IMR-90 (cell line): Measurements from ENCODE around the gene C1orf87. TPM values are rescaled to one million over a fixed set of nuclear protein-coding genes. Genes with fewer than 3 reads are reported as not detected.

Experiments
- ATAC-seq: fragments of 200-7000 bp; cut with Tn5 transposase; 2 replicates; pipeline ENCODE4 v1.9.1; 2020; ENCODE audit warnings: low read depth, mild to moderate bottlenecking, moderate library complexity
- BruUV-seq: library from RNA; stranded (reverse); fragments of 400-500 nt; replicated peaks from 2 replicates; lab custom pipeline; 2021; lab: Mats Ljungman, UMichigan
- CTCF ChIA-PET: fragments of 300-600 bp; formaldehyde crosslinking; extraction: SDS; loops from one replicate; lab custom pipeline; 2021; ENCODE audit warnings: antibody characterized with exemption; lab: Yijun Ruan, JAX
- POLR2A ChIA-PET: fragments of 300-600 bp; sonication (Branson Sonifier 250); formaldehyde crosslinking; loops from one replicate; lab custom pipeline; 2022; ENCODE audit warnings: antibody characterized with exemption; ENCODE audit not compliant: unreplicated experiment; lab: Charles Lee
- DNase-seq: peaks from one replicate; pipeline ENCODE4 v3.0.0; 2013
- H2AFZ ChIP-seq: replicated peaks from 2 replicates; pipeline ENCODE3; 2013; ENCODE audit warnings: low read length, mild to moderate bottlenecking; ENCODE audit not compliant: poor library complexity
- H2AK5ac ChIP-seq: 2 replicates; pipeline ENCODE4 v1.6.1; 2013; ENCODE audit warnings: low read depth, low read length, inconsistent platforms
- H2AK9ac ChIP-seq: replicated peaks from 2 replicates; pipeline ENCODE3; 2013; ENCODE audit warnings: mild to moderate bottlenecking, low read depth, low read length, moderate library complexity; ENCODE audit not compliant: poor library complexity
- H2BK120ac ChIP-seq: 2 replicates; pipeline ENCODE4 v1.6.1; 2013; ENCODE audit warnings: low read depth, low read length, inconsistent platforms
- H2BK15ac ChIP-seq: 3 replicates; pipeline ENCODE4 v1.6.1; 2013; ENCODE audit warnings: low read depth, low read length, inconsistent platforms
- H2BK20ac ChIP-seq: 2 replicates; pipeline ENCODE4 v1.6.1; 2013; ENCODE audit warnings: low read depth, mild to moderate bottlenecking, inconsistent platforms, low read length, moderate library complexity
- H2BK5ac ChIP-seq: 2 replicates; pipeline ENCODE4 v1.6.1; 2013; ENCODE audit warnings: mild to moderate bottlenecking, low read depth, low read length, inconsistent platforms; ENCODE audit not compliant: poor library complexity, severe bottlenecking
- H3K14ac ChIP-seq: replicated peaks from 2 replicates; pipeline ENCODE4 v1.6.1; 2013; ENCODE audit warnings: low read depth, low read length, inconsistent platforms
- H3K18ac ChIP-seq: 2 replicates; pipeline ENCODE4 v1.6.1; 2013; ENCODE audit warnings: low read depth, low read length, control low read depth
- H3K23ac ChIP-seq: 2 replicates; pipeline ENCODE4 v1.6.1; 2013; ENCODE audit warnings: low read depth, low read length, inconsistent platforms
- H3K27ac ChIP-seq: 2 replicates; pipeline ENCODE4 v1.5.1; 2013; ENCODE audit warnings: mild to moderate bottlenecking, control low read depth, low read length; ENCODE audit not compliant: insufficient read depth
- H3K27me3 ChIP-seq: 2 replicates; pipeline ENCODE4 v1.6.1; 2013; ENCODE audit warnings: low read length; ENCODE audit not compliant: control insufficient read depth, insufficient read depth
- H3K36me3 ChIP-seq: 2 replicates; pipeline ENCODE4 v1.6.1; 2013; ENCODE audit warnings: low read length, mixed read lengths; ENCODE audit not compliant: control insufficient read depth, insufficient read depth
- H3K4ac ChIP-seq: 2 replicates; pipeline ENCODE4 v1.6.1; 2013; ENCODE audit warnings: low read depth, low read length, inconsistent platforms
- H3K4me1 ChIP-seq: 2 replicates; pipeline ENCODE4 v1.6.1; 2013; ENCODE audit warnings: low read length, mixed read lengths; ENCODE audit not compliant: control insufficient read depth, insufficient read depth
- H3K4me2 ChIP-seq: 2 replicates; pipeline ENCODE4 v1.6.1; 2013; ENCODE audit warnings: low read depth, mild to moderate bottlenecking, control low read depth, low read length, moderate library complexity
- H3K4me3 ChIP-seq: 2 replicates; pipeline ENCODE4 v1.5.1; 2013; ENCODE audit warnings: low read depth, mild to moderate bottlenecking, control low read depth, low read length, moderate library complexity; ENCODE audit not compliant: insufficient read depth
- H3K56ac ChIP-seq: 2 replicates; pipeline ENCODE4 v1.6.1; 2013; ENCODE audit warnings: low read length, inconsistent platforms; ENCODE audit not compliant: insufficient read depth; ENCODE audit errors: extremely low read depth
- H3K79me1 ChIP-seq, 2 experiments: 2 replicates each; pipeline ENCODE4 v1.6.1; 2013; ENCODE audit warnings: low read length in 2 of 2, inconsistent platforms in 1 of 2, low read depth in 1 of 2
- H3K9ac ChIP-seq: 2 replicates; pipeline ENCODE4 v1.6.1; 2013; ENCODE audit warnings: low read depth, low read length, control low read depth
- H3K9me1 ChIP-seq: 2 replicates; pipeline ENCODE4 v1.6.1; 2013; ENCODE audit warnings: low read length, inconsistent platforms; ENCODE audit not compliant: insufficient read depth
- H3K9me3 ChIP-seq: 2 replicates; pipeline ENCODE4 v1.6.1; 2013; ENCODE audit warnings: low read length; ENCODE audit not compliant: control insufficient read depth, insufficient read depth
- H4K20me1 ChIP-seq: 2 replicates; pipeline ENCODE4 v1.6.1; 2013; ENCODE audit warnings: low read length, inconsistent platforms; ENCODE audit not compliant: insufficient read depth
- H4K5ac ChIP-seq: 2 replicates; pipeline ENCODE4 v1.6.1; 2013; ENCODE audit warnings: mild to moderate bottlenecking, low read depth, low read length, control low read depth
- H4K8ac ChIP-seq, 2 experiments: 2 replicates each; pipeline ENCODE4 v1.6.1; 2013; ENCODE audit warnings: low read depth in 2 of 2, low read length in 2 of 2, control low read depth in 1 of 2, inconsistent platforms in 1 of 2
- H4K91ac ChIP-seq: 2 replicates; pipeline ENCODE4 v1.6.1; 2013; ENCODE audit warnings: low read depth, low read length, inconsistent platforms; ENCODE audit not compliant: insufficient read depth
- BHLHE40 ChIP-seq: fragments of 150-350 bp; IDR thresholded peaks from 2 replicates; pipeline ENCODE4 v1.6.1; 2016; ENCODE audit warnings: mild to moderate bottlenecking, low read depth, low read length
- CEBPB ChIP-seq: IDR thresholded peaks from 2 replicates; pipeline ENCODE4 v1.6.1; 2012; ENCODE audit warnings: low read depth, low read length, improper control_type of control experiment
- CHD1 ChIP-seq: IDR thresholded peaks from 2 replicates; pipeline ENCODE4 v1.6.1; 2012; ENCODE audit warnings: low read depth, low read length, improper control_type of control experiment
- CTCF ChIP-seq: conservative IDR thresholded peaks from 2 replicates; pipeline ENCODE4 v1.5.1; 2012; ENCODE audit warnings: mild to moderate bottlenecking, low read depth, low read length, improper control_type of control experiment
- FOS ChIP-seq: fragments of 150-350 bp; IDR thresholded peaks from 2 replicates; pipeline ENCODE4 v1.6.1; 2016; ENCODE audit warnings: low read depth, low read length
- MAFK ChIP-seq: IDR thresholded peaks from 2 replicates; pipeline ENCODE4 v1.6.1; 2012; ENCODE audit warnings: low read depth, low read length, improper control_type of control experiment
- MAZ ChIP-seq: IDR thresholded peaks from 2 replicates; pipeline ENCODE4 v1.6.1; 2012; ENCODE audit warnings: low read depth, mild to moderate bottlenecking, low read length, improper control_type of control experiment, moderate library complexity, borderline replicate concordance
- MXI1 ChIP-seq: IDR thresholded peaks from 2 replicates; pipeline ENCODE4 v1.6.1; 2012; ENCODE audit warnings: low read depth, mild to moderate bottlenecking, low read length, moderate library complexity, borderline replicate concordance
- NFE2L2 ChIP-seq: fragments of 150-350 bp; IDR thresholded peaks from 2 replicates; pipeline ENCODE4 v1.6.1; 2016; ENCODE audit warnings: low read depth, mild to moderate bottlenecking, low read length
- POLR2A ChIP-seq: IDR thresholded peaks from 2 replicates; pipeline ENCODE4 v1.6.1; 2012; ENCODE audit warnings: mild to moderate bottlenecking, low read depth, low read length
- RAD21 ChIP-seq: IDR thresholded peaks from 2 replicates; pipeline ENCODE4 v1.6.1; 2012; ENCODE audit warnings: low read length, improper control_type of control experiment
- RCOR1 ChIP-seq: IDR thresholded peaks from 2 replicates; pipeline ENCODE4 v1.6.1; 2012; ENCODE audit warnings: mild to moderate bottlenecking, low read length, improper control_type of control experiment; ENCODE audit not compliant: insufficient replicate concordance
- RFX5 ChIP-seq: IDR thresholded peaks from 2 replicates; pipeline ENCODE4 v1.8.0; 2012; ENCODE audit warnings: low read depth, mild to moderate bottlenecking, low read length, moderate library complexity
- SMC3 ChIP-seq: fragments of 150-350 bp; IDR thresholded peaks from 2 replicates; pipeline ENCODE4 v1.6.1; 2016; ENCODE audit warnings: low read depth, mild to moderate bottlenecking, antibody characterized with exemption, low read length, moderate library complexity
- WGBS, 2 experiments: methylation state at CpG; one replicate each; pipeline versions ENCODE4 v1.1.5 to v1.1.7; 2013; ENCODE audit warnings: missing lambda C conversion rate in 2 of 2; ENCODE audit not compliant: insufficient read length in 1 of 2; ENCODE audit errors: extremely low coverage in 2 of 2; 5-methylcytosine and 5-hydroxymethylcytosine counted together
- dilution Hi-C: fragments of 300-500 bp; cut with HindIII; formaldehyde crosslinking; loops from one replicate; pipeline ENCODE4 v1.14.3; 2018; ENCODE audit warnings: low sequenced_read_pairs; ENCODE audit not compliant: unreplicated experiment
- in situ Hi-C: fragments of 300-500 bp; cut with MboI; formaldehyde crosslinking; loops from 3 replicates; pipeline ENCODE4 v1.14.3; 2019; ENCODE audit warnings: low sequenced_read_pairs, inconsistent platforms, mixed read lengths
- intact Hi-C: fragments of 100-400 bp; cut with micrococcal nuclease; formaldehyde crosslinking; loops from 2 replicates; pipeline ENCODE4 v1.10.0; 2022
- polyA plus RNA-seq, 3 experiments: library from polyadenylated mRNA; depleted of rRNA; stranded (reverse); fragments of >200 nt; gene quantifications; 2 replicates each; pipeline ENCODE4 v1.2.3, GENCODE V29; 2012; ENCODE audit warnings: low replicate concordance in 1 of 3
- total RNA-seq: library from RNA; depleted of rRNA; stranded (reverse); fragments of >200 nt; gene quantifications from 2 replicates; pipeline ENCODE4 v1.2.3, GENCODE V29; 2012
- TF ChIP-seq, protein P1 (sequence below): fragments of 150-350 bp; IDR thresholded peaks from 2 replicates; pipeline ENCODE4 v1.6.1; 2017; ENCODE audit warnings: mild to moderate bottlenecking, antibody characterized with exemption, low read length, low read depth
- TF ChIP-seq, protein P2 (sequence below): fragments of 150-350 bp; IDR thresholded peaks from 2 replicates; pipeline ENCODE4 v1.6.1; 2016; ENCODE audit warnings: low read depth, mild to moderate bottlenecking, low read length, moderate library complexity, borderline replicate concordance

C1orf87 gene
- total and polyA plus RNA-seq, 2 of the 4 experiments (the other 2 are of a cell fraction) = not detected

DNA sequence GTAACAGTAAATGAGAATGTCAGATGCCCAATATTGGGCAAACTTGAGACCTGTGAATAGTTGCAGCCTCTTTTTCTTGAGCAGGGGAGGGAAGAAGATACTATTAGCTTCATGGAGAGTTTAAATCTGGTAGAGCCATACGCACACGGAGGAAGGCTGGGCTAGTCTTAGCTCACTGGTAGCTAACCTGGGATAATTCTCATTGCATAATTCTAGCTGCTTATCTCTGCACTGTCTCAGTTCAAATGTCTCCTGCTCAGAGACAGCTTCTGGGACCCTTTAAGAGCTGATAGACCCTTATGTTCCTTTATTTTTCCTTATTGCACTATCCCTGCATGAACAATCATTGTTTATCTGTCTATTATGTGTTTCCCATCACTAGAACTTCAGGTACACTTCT is 8.4 kb downstream of the C1orf87 start:
- dilution Hi-C loops (no loop called here), intact Hi-C loops (no loop called here)
- TF ChIP-seq MAZ = no peak
- no peak for TF ChIP-seq CTCF
- TF ChIP-seq, protein P1, sequence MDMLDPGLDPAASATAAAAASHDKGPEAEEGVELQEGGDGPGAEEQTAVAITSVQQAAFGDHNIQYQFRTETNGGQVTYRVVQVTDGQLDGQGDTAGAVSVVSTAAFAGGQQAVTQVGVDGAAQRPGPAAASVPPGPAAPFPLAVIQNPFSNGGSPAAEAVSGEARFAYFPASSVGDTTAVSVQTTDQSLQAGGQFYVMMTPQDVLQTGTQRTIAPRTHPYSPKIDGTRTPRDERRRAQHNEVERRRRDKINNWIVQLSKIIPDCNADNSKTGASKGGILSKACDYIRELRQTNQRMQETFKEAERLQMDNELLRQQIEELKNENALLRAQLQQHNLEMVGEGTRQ = no peak
- TF ChIP-seq CHD1 = no peak
- TF ChIP-seq NFE2L2 = no peak
- no peak for TF ChIP-seq RAD21
- no peak for TF ChIP-seq SMC3
- TF ChIP-seq POLR2A = no peak
- TF ChIP-seq, protein P2, sequence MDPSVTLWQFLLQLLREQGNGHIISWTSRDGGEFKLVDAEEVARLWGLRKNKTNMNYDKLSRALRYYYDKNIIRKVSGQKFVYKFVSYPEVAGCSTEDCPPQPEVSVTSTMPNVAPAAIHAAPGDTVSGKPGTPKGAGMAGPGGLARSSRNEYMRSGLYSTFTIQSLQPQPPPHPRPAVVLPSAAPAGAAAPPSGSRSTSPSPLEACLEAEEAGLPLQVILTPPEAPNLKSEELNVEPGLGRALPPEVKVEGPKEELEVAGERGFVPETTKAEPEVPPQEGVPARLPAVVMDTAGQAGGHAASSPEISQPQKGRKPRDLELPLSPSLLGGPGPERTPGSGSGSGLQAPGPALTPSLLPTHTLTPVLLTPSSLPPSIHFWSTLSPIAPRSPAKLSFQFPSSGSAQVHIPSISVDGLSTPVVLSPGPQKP = no peak
- TF ChIP-seq RCOR1 = no peak
- TF ChIP-seq BHLHE40 = no peak
- no peak for TF ChIP-seq MAFK
- TF ChIP-seq MXI1 = no peak
- TF ChIP-seq CEBPB = no peak
- TF ChIP-seq RFX5 = no peak
- TF ChIP-seq FOS = no peak

More for the DNA sequence above, 8.4 kb downstream of the C1orf87 start:
- H2AK9ac ChIP-seq = no peak overlapping the region
- no CpG with 5 or more reads among the region's 2 CpGs for WGBS, 2 experiments
- H4K91ac ChIP-seq = no peak overlapping the region
- DNase-seq (no peak), ATAC-seq (no peak)
- H4K20me1 ChIP-seq = no peaks in the 10 kb centered on the region
- ChIA-PET POLR2A (no interaction called here), CTCF (no interaction called here)
- H3K14ac ChIP-seq = no peak overlapping the region
- H3K9me3 ChIP-seq = no peaks in the 10 kb centered on the region
- no peak overlapping the region for H2AFZ ChIP-seq
- no peak overlapping the region for H4K5ac ChIP-seq
- H3K9me1 ChIP-seq = no peaks in the 10 kb centered on the region
- no peak overlapping the region for H2AK5ac ChIP-seq
- H2BK5ac ChIP-seq = no peak overlapping the region
- no peak overlapping the region for H3K4ac ChIP-seq
- H3K23ac ChIP-seq = no peak overlapping the region
- no peak overlapping the region for H2BK15ac ChIP-seq
- no peaks in the 10 kb centered on the region for H3K27me3 ChIP-seq
- no peak overlapping the region for H3K9ac ChIP-seq
- H3K79me1 ChIP-seq = no peaks in the 10 kb centered on the region
- no peak overlapping the region for H3K18ac ChIP-seq
- in situ Hi-C loops = no loop called here
- no peak overlapping the region for H2BK120ac ChIP-seq
- H3K36me3 ChIP-seq = no peaks in the 10 kb centered on the region
- H3K4me3 ChIP-seq = no peak overlapping the region
- H3K56ac ChIP-seq = no peak overlapping the region
- H3K4me2 ChIP-seq = no peak overlapping the region
- H2BK20ac ChIP-seq = no peak overlapping the region
- BruUV-seq = no TSS peak
- H3K27ac ChIP-seq = no peak overlapping the region
- H3K4me1 ChIP-seq = no peaks in the 10 kb centered on the region
- H4K8ac ChIP-seq = no peak overlapping the region
